K562 treated with DMSO at 1 percent for 48 hours (cell line): ENCODE data around the gene SBNO2. TPM values are rescaled to one million over a fixed set of nuclear protein-coding genes. Genes with fewer than 3 reads are reported as not detected.

Source experiments
- total RNA-seq: library from RNA; unstranded; fragments of 300-600 nt; gene quantifications from 2 replicates; pipeline ENCODE4 v1.2.3, GENCODE V29; 2022; ENCODE audit warnings: low replicate concordance; ENCODE audit errors: extremely low read depth

SBNO2 gene, protein sequence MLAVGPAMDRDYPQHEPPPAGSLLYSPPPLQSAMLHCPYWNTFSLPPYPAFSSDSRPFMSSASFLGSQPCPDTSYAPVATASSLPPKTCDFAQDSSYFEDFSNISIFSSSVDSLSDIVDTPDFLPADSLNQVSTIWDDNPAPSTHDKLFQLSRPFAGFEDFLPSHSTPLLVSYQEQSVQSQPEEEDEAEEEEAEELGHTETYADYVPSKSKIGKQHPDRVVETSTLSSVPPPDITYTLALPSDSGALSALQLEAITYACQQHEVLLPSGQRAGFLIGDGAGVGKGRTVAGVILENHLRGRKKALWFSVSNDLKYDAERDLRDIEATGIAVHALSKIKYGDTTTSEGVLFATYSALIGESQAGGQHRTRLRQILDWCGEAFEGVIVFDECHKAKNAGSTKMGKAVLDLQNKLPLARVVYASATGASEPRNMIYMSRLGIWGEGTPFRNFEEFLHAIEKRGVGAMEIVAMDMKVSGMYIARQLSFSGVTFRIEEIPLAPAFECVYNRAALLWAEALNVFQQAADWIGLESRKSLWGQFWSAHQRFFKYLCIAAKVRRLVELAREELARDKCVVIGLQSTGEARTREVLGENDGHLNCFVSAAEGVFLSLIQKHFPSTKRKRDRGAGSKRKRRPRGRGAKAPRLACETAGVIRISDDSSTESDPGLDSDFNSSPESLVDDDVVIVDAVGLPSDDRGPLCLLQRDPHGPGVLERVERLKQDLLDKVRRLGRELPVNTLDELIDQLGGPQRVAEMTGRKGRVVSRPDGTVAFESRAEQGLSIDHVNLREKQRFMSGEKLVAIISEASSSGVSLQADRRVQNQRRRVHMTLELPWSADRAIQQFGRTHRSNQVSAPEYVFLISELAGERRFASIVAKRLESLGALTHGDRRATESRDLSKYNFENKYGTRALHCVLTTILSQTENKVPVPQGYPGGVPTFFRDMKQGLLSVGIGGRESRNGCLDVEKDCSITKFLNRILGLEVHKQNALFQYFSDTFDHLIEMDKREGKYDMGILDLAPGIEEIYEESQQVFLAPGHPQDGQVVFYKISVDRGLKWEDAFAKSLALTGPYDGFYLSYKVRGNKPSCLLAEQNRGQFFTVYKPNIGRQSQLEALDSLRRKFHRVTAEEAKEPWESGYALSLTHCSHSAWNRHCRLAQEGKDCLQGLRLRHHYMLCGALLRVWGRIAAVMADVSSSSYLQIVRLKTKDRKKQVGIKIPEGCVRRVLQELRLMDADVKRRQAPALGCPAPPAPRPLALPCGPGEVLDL (N-terminal part only)
- total RNA-seq = 203 TPM in 1 of 2 replicates, not detected in the other

DNA sequence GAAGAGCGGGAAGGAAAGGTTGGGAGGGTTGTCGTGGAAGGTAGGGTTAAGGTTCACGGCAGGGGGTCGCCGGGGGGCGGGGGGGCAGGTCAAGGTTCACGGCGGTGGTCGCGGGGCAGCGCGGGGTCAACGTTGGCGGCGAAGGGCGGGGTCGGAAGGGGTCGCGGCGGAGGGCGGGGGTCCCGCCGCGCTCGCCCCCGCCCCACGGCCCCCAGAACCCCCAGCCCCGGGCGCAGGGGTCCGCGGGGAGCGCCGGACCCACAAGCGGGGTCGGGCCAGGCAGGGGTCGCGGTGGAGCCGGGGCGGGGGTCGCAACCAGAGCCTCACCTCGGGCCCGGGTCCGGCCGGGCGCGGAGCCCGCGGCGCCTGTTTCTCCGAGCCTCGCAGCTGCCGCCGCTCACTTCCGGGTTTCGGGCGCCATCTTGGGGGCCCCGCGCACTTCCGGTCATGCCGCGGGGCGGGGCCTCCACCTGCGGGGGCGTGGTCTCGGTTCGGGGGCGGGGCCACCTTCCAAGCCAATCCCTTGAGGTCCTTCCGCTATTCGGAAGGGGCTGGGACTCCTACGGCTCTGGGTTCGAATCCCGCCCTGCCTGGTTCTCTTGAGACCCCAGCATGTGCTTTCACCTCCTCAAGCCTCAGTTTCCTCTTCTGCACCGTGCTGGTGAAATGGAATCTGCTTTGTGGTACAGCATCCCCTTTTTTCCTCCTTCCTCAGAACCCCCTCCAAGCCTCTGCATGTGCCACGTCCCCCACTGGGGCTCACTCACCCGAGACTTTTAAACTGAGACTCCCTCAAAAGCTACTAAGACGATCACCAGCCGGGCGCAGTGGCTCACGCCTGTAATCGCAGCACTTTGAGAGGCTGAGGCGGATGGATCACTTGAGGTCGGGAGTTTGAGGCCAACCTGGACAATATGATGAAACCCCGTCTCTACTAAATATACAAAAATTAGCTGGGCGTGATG, at the start of gene SBNO2:
SBNO2 (minus strand) TSS at position 424 of the 965 bp plus-strand sequence. CDS start 19,992 bp downstream, outside the sequence.

DNA sequence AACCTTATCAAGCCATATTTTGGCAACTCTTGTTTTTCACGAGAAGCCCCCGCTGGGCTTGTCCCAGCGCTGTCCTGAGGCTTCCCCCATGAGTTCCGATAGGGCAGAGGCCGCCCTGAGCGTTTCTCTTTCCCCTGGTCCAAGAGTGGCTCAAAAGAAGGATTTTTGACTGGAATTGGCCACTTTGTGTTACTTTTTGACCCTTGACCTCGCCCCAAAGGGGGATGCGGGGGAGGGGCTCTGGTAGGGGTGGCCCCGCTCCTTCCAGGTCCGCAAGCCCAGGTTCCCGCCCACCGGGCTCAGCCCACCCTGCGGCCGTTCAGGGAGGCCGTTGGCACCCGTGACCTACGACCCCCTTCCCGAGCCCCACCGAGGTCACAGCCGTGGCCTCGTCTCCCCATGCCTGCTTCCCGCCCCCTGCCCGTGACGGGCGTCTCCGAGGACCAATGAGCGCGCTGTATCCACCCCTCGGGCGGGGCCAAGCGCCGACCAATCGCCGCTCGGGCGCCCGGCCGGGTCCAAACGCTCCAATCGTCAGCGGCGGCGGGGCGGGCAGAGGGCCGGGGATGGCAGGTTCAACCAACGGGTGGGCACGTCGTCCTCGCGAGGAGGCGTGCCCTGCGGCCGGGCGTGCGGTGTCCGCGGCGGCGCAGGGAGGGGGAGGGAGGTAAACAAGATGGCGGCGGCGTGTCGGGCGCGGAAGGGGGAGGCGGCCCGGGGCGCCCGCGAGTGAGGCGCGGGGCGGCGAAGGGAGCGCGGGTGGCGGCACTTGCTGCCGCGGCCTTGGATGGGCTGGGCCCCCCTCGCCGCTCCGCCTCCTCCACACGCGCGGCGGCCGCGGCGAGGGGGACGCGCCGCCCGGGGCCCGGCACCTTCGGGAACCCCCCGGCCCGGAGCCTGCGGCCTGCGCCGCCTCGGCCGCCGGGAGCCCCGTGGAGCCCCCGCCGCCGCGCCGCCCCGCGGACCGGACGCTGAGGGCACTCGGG, 31.3 kb upstream of the SBNO2 start, which contains the start of gene STK11:
STK11 (plus strand) TSS at position 665 of the 986 bp plus-strand sequence. CDS start 1,136 bp downstream, outside the sequence.

DNA sequence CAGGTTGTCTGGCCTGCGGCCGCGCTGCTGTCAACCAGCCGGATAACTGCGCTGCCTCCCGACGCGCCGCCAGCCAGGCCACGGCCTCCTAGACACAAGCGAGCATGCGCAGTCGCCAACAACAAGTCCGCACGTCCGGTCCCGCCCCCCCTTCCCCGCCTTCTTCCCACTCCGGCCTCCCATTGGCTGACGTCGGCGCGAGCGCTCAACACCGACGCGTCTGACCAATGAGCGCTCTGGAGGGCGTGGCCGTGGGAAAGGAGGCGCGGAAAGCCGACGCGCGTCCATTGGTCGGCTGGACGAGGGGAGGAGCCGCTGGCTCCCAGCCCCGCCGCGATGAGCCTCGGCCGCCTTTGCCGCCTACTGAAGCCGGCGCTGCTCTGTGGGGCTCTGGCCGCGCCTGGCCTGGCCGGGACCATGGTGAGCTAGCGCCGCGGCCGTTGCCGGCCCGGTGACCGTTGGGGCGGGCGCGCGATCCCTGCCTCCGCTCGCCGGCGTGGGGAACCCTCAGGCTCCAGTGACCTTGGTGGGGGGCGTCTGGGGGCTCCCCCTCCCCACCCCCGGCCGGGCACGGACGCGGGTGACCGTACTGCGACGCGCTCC, 70.3 kb downstream of the SBNO2 start, which contains the start of gene GPX4:
GPX4 (plus strand) TSS at position 287 of the 603 bp plus-strand sequence; CDS start at position 337, 50 bp downstream.

DNA sequence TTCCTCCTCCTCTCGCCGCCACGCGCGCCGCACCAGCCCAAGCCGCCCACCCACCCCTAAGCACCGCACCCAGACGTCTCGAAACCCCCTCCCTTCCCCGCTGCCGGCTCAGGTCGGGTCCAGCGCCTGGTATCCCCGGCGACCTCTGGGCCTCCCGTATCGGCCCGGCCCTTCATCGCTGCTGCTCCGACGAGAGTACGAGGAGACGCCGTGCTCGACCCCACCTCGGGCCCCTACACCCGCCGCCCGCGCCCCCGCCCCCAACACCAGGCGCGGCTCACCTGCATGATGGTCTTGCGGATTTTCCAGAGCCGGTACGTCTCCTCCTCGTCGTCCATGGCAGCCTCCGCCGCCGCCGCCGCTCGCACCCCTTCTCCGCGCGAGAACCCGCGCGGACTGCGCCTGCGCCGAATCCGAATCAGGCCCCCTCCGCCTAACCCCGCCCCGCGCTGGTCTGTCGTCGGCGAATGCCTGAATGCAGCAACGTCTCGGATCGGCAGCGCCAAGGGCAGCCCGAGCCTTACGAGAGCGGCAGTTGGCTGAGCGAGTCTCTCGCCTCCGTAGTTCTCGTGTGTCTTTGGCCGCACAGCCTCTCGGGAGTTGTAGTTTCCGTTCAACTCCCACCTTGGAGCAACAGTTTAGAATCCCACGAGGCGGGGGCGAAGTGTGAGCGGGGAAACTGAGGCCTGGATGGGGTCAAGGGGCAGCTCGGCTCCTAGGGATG, 78.9 kb downstream of the SBNO2 start, which contains the start of gene POLR2E:
POLR2E (minus strand) TSS at position 398 of the 724 bp plus-strand sequence; CDS start at position 338, 60 bp downstream.

DNA sequence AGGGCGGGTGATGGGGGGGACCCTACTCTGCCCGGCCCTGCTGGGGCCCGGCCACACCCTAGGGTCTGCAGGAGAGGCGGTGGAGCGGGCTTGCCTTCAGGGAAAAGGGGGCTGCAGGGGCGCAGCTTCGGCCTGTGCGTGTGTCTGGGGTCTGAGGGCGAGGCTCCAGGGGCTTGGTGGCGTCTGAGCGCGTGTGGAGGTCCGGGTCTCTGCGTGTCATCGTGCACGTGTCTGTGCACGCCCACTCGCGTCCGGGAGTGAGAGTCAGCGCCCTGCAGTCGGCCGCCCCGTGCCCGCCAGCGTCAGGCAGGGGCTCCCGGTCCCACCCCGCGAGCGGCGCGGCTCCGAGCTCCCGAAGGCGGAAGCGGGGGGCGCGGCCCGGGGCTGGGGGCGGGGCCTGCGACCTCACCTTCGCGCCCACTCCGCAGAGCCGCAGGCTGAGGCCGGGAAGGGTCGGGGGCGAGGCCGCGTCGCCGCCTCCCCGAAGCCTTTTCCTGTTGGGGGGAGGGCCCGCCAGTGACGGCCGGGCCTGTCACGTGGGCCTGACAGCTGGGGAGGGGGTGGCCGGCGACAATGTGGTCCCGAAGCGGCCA, 107.2 kb downstream of the SBNO2 start, which contains the start of gene ARHGAP45:
ARHGAP45 (plus strand) TSS at position 420 of the 593 bp plus-strand sequence. CDS start 239 bp downstream, outside the sequence.

Other genes with a start within 250 kb of the SBNO2 start
- gene ARID3A, start 248.2 kb downstream of the SBNO2 start, total RNA-seq = not detected in 2 replicates
- not detected in 2 replicates for gene WDR18, start 189.9 kb downstream of the SBNO2 start, total RNA-seq
- not detected in 2 replicates for gene GRIN3B, start 173.8 kb downstream of the SBNO2 start, total RNA-seq
- gene TMEM259, start 153.1 kb downstream of the SBNO2 start, total RNA-seq = 230 TPM in 1 of 2 replicates, not detected in the other
- gene RNU6-2, start 152.7 kb downstream of the SBNO2 start, total RNA-seq = not detected in 2 replicates
- not detected in 2 replicates for gene CNN2, start 147.7 kb downstream of the SBNO2 start, total RNA-seq
- 154 TPM in 1 of 2 replicates, not detected in the other for gene ABCA7, start 134.2 kb downstream of the SBNO2 start, total RNA-seq
- gene ARHGAP45, start 107.1 kb downstream of the SBNO2 start, total RNA-seq = 355 TPM in 1 of 2 replicates, not detected in the other
- gene POLR2E, start 78.9 kb downstream of the SBNO2 start, total RNA-seq = 472 TPM in 1 of 2 replicates, not detected in the other
- gene GPX4, start 70.3 kb downstream of the SBNO2 start, total RNA-seq = not detected in 2 replicates
- gene STK11, start 31.5 kb upstream of the SBNO2 start, total RNA-seq = 700 TPM in 1 of 2 replicates, not detected in the other
- gene CBARP, start 63.7 kb upstream of the SBNO2 start, total RNA-seq = not detected in 2 replicates
- not detected in 2 replicates for gene ATP5F1D, start 67.5 kb upstream of the SBNO2 start, total RNA-seq
- not detected in 2 replicates for gene MIDN, start 74.3 kb upstream of the SBNO2 start, total RNA-seq
- gene CIRBP, start 95.1 kb upstream of the SBNO2 start, total RNA-seq = not detected in 2 replicates
- not detected in 2 replicates for gene FAM174C, start 101.3 kb upstream of the SBNO2 start, total RNA-seq
- gene EFNA2, start 111.6 kb upstream of the SBNO2 start, total RNA-seq = not detected in 2 replicates
- gene NDUFS7, start 209.6 kb upstream of the SBNO2 start, total RNA-seq = not detected in 2 replicates
- not detected in 2 replicates for gene GAMT, start 227.3 kb upstream of the SBNO2 start, total RNA-seq
- not detected in 2 replicates for gene DAZAP1, start 233.3 kb upstream of the SBNO2 start, total RNA-seq